ENCODE results near the gene TOMM34. TPM values are rescaled to one million over a fixed set of nuclear protein-coding genes. Genes with fewer than 3 reads are reported as not detected.

TOMM34 gene
- total and polyA plus RNA-seq, 9 of the 15 experiments (the other 6 are each of a cell fraction or from before 2014, with no cell fraction given), result 18.1 to 69.4 (median 41.7) TPM

DNA sequence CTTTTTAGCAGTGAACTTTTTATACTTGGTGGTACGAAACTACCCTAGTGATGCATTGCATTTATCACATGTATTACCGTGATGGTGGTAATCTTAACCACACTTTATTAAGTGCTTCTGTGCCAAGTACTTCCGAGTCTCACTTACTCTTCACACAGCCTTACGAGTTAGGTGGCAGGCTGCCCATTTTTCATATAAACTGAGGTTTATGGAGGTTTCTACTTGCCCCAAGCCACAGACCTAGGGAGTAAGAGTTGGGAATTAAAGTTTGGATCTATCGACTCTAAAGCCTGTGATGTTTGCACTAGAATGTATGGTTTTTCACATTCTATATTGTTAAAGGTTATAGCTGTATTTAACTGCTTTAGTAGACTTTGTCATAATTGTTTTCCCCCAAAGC is 55.8 kb downstream of the TOMM34 start:
- in situ Hi-C loops (cut with MboI), result no loop called here
- no peak overlapping the region for H3K27ac ChIP-seq (ENCODE audit: extremely low read depth, low read depth, low read length)
- H3K9me1 ChIP-seq (ENCODE audit: control insufficient read depth, insufficient read depth, low read length), result no peaks in the 10 kb centered on the region
- 94% methylated on average over 5 of the region's 5 CpGs for WGBS (ENCODE audit: insufficient coverage, low coverage, missing lambda C conversion rate)
- DNase-seq (ENCODE audit: extremely low read depth in 1 of 4, low spot score in 3 of 4) (no peak), ATAC-seq (no peak), FAIRE-seq (no peak)
- no peak overlapping the region for H3K4me2 ChIP-seq (ENCODE audit: insufficient read depth, low read length)
- no peaks in the 10 kb centered on the region for H3K9me3 ChIP-seq (replicated peaks; ENCODE audit: control insufficient read depth, insufficient read depth, low read depth, low read length)
- peaks cover 90% of the 10 kb centered on the region for H3K36me3 ChIP-seq (ENCODE audit: control insufficient read depth, insufficient read depth, low read length)
- no peak overlapping the region for H2AFZ ChIP-seq (ENCODE audit: low read depth, low read length)
- peaks cover 26% of the 10 kb centered on the region for H3K79me2 ChIP-seq (ENCODE audit: control insufficient read depth, insufficient read depth, low read length)
- BruUV-seq (replicated peaks), result no TSS peak
- no peak overlapping the region for H3K4me3 ChIP-seq
- POLR2A ChIA-PET, result interaction anchor here (3.9 kb wide), 1 partner anchor 14 kb away, joined by 27 read pairs; no protein-coding TSS in a partner anchor
- CTCF ChIA-PET (ENCODE audit: low intra/inter-chr PET ratio), result no interaction called here
- no peak for TF ChIP-seq SMARCC2 (IDR thresholded peaks at IDR 0.05; ENCODE audit: low read depth)
- no peak for TF ChIP-seq DNMT1 (IDR thresholded peaks at IDR 0.05)
- no peak for TF ChIP-seq ZNF583 (CRISPR knock-in tag; IDR thresholded peaks at IDR 0.05)
- intact Hi-C loops (cut with micrococcal nuclease), result no loop called here
- no peaks in the 10 kb centered on the region for H3K27me3 ChIP-seq (ENCODE audit: control insufficient read depth in 2 of 2, insufficient read depth in 2 of 2, low read length in 2 of 2)
- H3K9ac ChIP-seq (ENCODE audit: insufficient read depth in 1 of 2, low read depth in 2 of 2, low read length in 2 of 2), result no peak overlapping the region
- peaks cover 0 to 3% of the 10 kb centered on the region in 2 experiments; a peak in 2 of 5 replicates for H3K4me1 ChIP-seq (replicated peaks in 1 of 2; ENCODE audit: control insufficient read depth in 2 of 2, insufficient read depth in 2 of 2, low read length in 2 of 2)
- H4K20me1 ChIP-seq (replicated peaks; ENCODE audit: control insufficient read depth, insufficient read depth, low read length), result no peaks in the 10 kb centered on the region

DNA sequence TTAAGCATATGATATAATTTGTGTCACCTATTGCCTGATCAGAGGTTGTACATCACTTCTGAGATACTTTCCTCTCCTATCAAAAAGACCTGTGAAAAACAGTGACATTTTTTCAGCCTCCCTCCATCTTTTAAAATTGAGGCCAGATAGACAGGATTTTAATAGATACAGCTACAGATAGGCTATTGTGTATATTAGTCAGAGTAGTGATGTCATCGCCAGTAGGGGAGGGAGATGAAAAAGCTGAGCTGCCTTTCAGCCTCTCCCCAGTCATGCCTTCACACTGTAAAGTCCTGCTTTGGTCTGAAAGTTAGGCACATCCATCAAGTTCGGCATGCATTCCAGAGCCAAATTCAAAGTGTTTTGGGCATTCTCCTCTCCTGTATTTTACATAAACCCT is 58.2 kb downstream of the TOMM34 start:
- 95% methylated on average over 2 of the region's 2 CpGs for WGBS (ENCODE audit: insufficient coverage, low coverage, missing lambda C conversion rate)
- intact Hi-C loops (cut with micrococcal nuclease), result no loop called here
- Histone ChIP-seq H2AFZ (ENCODE audit: low read depth, low read length) (no peak overlapping the region), H3K4me3 (no peak overlapping the region), H3K4me1 (replicated peaks in 1 of 2; ENCODE audit: control insufficient read depth in 2 of 2, insufficient read depth in 2 of 2, low read length in 2 of 2) (peaks cover 0 to 2% of the 10 kb centered on the region in 2 experiments; a peak in 2 of 5 replicates), H3K9ac (ENCODE audit: insufficient read depth in 1 of 2, low read depth in 2 of 2, low read length in 2 of 2) (no peak overlapping the region), H3K9me3 (replicated peaks; ENCODE audit: control insufficient read depth, insufficient read depth, low read depth, low read length) (no peaks in the 10 kb centered on the region), H3K27ac (ENCODE audit: extremely low read depth, low read depth, low read length) (no peak overlapping the region), H3K36me3 (ENCODE audit: control insufficient read depth, insufficient read depth, low read length) (peaks cover 85% of the 10 kb centered on the region), H3K4me2 (ENCODE audit: insufficient read depth, low read length) (no peak overlapping the region), H3K27me3 (ENCODE audit: control insufficient read depth in 2 of 2, insufficient read depth in 2 of 2, low read length in 2 of 2) (no peaks in the 10 kb centered on the region), H4K20me1 (replicated peaks; ENCODE audit: control insufficient read depth, insufficient read depth, low read length) (no peaks in the 10 kb centered on the region), H3K9me1 (ENCODE audit: control insufficient read depth, insufficient read depth, low read length) (no peaks in the 10 kb centered on the region), H3K79me2 (ENCODE audit: control insufficient read depth, insufficient read depth, low read length) (peaks cover 50% of the 10 kb centered on the region)
- CTCF ChIA-PET (ENCODE audit: low intra/inter-chr PET ratio), result no interaction called here
- no peak for ATAC-seq
- no peak for FAIRE-seq
- POLR2A ChIA-PET, result interaction anchor here (0.6 to 7.2 kb wide), 3 partner anchors 8 to 155 kb away, joined by 3 to 50 read pairs (median 27); partner anchors contain the start of gene PABPC1L
- in situ Hi-C loops (cut with MboI), result no loop called here
- DNase-seq (ENCODE audit: extremely low read depth in 1 of 4, low spot score in 3 of 4), result peak in 1 of 4 experiments; percentile 24
- TF ChIP-seq, protein P1, sequence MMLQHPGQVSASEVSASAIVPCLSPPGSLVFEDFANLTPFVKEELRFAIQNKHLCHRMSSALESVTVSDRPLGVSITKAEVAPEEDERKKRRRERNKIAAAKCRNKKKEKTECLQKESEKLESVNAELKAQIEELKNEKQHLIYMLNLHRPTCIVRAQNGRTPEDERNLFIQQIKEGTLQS (IDR thresholded peaks at IDR 0.05), result peak; percentile 60
- TF ChIP-seq, protein P1 (CRISPR knock-in tag; conservative IDR thresholded peaks at IDR 0.05), result no peak
- TF ChIP-seq NUFIP1 (IDR thresholded peaks at IDR 0.05; ENCODE audit: partially characterized antibody), result no peak
- BruUV-seq (replicated peaks), result no TSS peak
